Measurements from ENCODE around the gene KANSL1.

- TF ChIP-seq EZH2 (optimal IDR thresholded peaks at IDR 0.05; ENCODE audit: low read depth, low read length) (no peak), CTCF (IDR thresholded peaks at IDR 0.05; ENCODE audit: low read length) (no peak)
These were observed 145.8 kb downstream of the KANSL1 start for GRCh38 chr17:46047398-46047797.
